GM12891 (cell line): ENCODE results near the gene FRMPD3.
"Not testable (repeated sequence)": the region's sequence is repeated elsewhere in the genome, so short reads cannot be mapped to it uniquely, and the experiment has no call there.

ENCODE experiments used
- DNase-seq: peaks from one replicate; pipeline ENCODE4 v3.0.0; 2011; ENCODE audit warnings: low spot score; ENCODE audit not compliant: insufficient read length
- FAIRE-seq: peaks from 2 replicates; lab custom pipeline; 2011; peaks lifted over from hg19 to GRCh38; lab: Jason Lieb, UNC
- PAX5 ChIP-seq: IDR thresholded peaks from 2 replicates; pipeline ENCODE4 v1.6.1; 2011; ENCODE audit warnings: low read length, moderate library complexity, mild to moderate bottlenecking; ENCODE audit not compliant: insufficient read depth, severe bottlenecking
- POLR2A ChIP-seq: IDR thresholded peaks from 2 replicates; pipeline ENCODE4 v1.6.1; 2011; ENCODE audit warnings: low read depth, low read length, control low read depth
- POLR2AphosphoS5 ChIP-seq: IDR thresholded peaks from 2 replicates; pipeline ENCODE4 v1.6.1; 2011; ENCODE audit warnings: low read depth, low read length, control low read depth
- POU2F2 ChIP-seq: IDR thresholded peaks from 2 replicates; pipeline ENCODE4 v1.6.1; 2011; ENCODE audit warnings: low read depth, mild to moderate bottlenecking, control low read depth, low read length, moderate library complexity
- SPI1 ChIP-seq: IDR thresholded peaks from 2 replicates; pipeline ENCODE4 v1.6.1; 2011; ENCODE audit warnings: low read depth, low read length, control low read depth
- TAF1 ChIP-seq: IDR thresholded peaks from 2 replicates; pipeline ENCODE4 v1.6.1; 2011; ENCODE audit warnings: low read depth, low read length, control low read depth

The FRMPD3 gene

DNA sequence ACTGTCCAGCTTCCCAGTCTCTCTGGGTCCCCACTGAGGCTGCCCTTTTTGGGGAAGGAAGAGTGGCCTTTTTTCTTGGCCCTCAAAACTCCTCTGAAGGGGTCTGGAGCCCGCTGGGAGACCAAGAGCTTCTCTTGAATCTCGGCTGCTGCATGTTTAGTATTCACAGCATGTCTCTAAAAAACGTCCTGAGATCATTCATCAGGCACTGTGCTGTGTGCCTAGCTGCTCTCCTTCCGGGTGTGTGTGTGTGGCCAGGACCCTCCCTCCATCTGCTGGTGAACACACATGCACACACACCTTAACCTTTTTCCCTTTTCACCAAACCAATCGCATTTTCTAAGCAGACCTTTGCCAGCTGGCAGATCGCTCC, 841 bp upstream of the FRMPD3 start:
- TF ChIP-seq POLR2AphosphoS5 = no peak
- TF ChIP-seq TAF1 = no peak
- TF ChIP-seq PAX5 = no peak
- no peak for TF ChIP-seq POLR2A
- no peak for TF ChIP-seq POU2F2
- no peak for TF ChIP-seq SPI1
- FAIRE-seq = peak; percentile 33
- DNase-seq = no peak

DNA sequence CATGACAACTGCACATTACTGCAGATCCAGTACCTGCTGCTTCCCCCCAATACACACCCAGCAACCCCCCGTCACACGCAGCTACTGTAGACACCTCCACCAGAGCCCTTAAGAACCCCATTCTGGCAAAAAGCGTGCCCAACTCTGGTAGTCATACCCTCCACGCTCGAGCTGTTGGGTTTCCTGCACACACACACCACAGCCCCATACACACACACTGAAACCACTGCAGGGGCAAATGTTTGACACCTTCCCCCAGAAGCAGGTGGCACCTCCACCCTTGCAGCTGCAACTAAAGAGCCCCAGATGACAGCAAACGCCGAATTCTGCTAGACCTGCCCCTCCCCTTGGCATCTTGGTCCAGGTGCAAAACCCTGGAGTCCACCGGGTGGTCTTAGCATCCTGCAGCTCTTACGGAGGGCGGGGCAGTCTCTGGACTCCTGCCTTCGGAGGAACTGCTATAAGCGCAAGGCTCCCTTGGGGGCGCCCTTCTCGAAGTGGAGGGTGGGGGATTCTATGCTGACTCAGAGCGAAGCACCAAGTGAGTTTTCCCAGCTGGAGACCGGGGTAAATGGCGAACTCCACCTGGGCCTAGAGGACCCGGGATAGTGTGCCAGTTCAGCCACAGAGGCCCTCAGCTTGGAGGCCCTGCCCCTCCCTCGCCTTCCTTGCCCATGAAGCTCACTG, 1.5 kb downstream of the FRMPD3 start:
- TF ChIP-seq PAX5 = no peak
- no peak for TF ChIP-seq POLR2AphosphoS5
- no peak for TF ChIP-seq SPI1
- no peak for TF ChIP-seq POU2F2
- no peak for TF ChIP-seq TAF1
- no peak for TF ChIP-seq POLR2A
- FAIRE-seq (no peak), DNase-seq (no peak)

DNA sequence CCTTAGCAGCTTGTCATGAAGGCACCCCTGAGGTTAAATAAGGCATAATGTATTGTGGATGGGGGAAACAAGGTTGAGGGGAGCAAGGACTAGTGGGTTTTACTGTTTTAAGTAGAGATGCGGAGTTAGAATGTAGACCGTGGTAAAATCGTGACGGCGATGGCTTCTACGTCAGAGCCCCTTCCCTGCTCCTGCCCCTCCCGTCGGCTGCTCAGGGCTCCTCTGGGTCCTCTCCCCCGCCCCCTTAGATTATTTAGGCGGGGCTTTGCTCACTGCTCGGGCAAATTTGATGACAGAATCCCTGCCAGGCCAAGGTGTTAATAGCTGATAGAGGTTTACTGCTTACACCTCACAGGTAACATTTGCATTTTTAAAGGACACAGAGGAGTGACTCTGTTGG, 2.3 kb downstream of the FRMPD3 start:
- TF ChIP-seq POLR2AphosphoS5 (no peak), PAX5 (no peak), POLR2A (no peak), POU2F2 (no peak), TAF1 (no peak), SPI1 (no peak)

DNA sequence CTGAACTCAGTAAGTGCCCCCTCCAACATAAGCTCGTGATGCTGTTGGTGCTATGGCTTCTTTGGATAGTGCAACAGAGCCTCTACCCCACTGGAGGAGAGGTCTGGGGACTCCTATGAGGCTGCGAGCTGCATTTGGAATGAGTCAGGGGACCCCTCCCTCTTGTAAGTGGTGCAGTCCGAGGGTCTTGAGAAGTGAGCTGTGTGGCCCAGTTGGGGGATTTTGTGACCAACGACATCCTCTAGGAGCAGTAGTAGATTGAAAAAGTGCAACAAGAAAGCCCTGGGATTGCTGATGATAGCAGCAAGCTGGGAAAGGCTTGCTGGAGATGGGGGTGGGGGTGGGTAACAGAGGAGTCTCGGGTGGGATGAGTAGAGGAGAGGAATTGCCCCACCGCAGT, 3.1 kb downstream of the FRMPD3 start:
- no peak for TF ChIP-seq POLR2A
- no peak for TF ChIP-seq SPI1
- no peak for TF ChIP-seq POU2F2
- TF ChIP-seq POLR2AphosphoS5 = no peak
- TF ChIP-seq TAF1 = no peak
- no peak for FAIRE-seq
- DNase-seq = no peak

More for the DNA sequence above, 2.3 kb downstream of the FRMPD3 start:
- DNase-seq (no peak), FAIRE-seq (no peak)

DNA sequence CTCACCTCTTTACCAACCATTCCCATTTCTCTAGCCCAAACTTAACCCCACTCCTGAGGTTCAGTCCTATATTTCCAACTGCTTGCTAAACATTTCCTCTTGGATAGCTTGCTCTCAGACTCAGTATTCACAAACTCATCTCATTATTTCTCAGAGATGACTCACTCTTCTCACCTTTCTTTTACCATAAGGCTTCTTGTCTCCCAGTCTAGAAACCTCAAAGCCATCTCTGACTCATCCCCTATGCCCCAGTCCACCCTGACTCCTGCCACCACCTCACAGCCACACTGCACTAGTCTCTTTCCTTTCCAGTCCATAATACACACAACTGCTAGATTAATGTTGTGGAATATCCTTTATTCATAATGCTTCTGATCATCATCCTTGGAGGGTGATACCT, 4.8 kb downstream of the FRMPD3 start:
- peak; percentile 76 for FAIRE-seq
- no peak for DNase-seq

DNA sequence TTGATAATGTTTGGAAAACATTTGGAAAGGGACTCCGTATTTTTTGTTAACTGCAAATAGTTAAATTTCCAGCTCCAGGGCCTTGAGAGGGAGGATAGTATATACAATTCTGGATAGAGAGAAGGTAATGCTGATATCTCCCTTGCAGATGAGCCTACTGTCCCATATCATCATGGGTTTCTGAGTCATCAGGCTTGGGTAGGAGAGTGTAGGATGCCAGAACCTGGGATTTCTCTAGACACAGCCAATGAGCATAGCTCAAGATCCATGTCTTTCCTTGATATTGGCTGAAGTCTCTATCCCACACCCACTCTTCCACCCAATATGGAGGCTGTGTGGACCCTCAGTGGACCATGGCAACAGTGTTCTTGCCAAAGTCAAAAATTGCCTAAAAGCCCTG, 7.8 kb downstream of the FRMPD3 start:
- no peak for DNase-seq
- TF ChIP-seq POLR2A (no peak), TAF1 (no peak), POLR2AphosphoS5 (no peak), PAX5 (no peak), SPI1 (no peak), POU2F2 (no peak)
- FAIRE-seq = no peak

More for the DNA sequence above, 4.8 kb downstream of the FRMPD3 start:
- TF ChIP-seq POLR2AphosphoS5 (no peak), POLR2A (no peak), TAF1 (no peak), SPI1 (no peak), POU2F2 (no peak), PAX5 (no peak)

DNA sequence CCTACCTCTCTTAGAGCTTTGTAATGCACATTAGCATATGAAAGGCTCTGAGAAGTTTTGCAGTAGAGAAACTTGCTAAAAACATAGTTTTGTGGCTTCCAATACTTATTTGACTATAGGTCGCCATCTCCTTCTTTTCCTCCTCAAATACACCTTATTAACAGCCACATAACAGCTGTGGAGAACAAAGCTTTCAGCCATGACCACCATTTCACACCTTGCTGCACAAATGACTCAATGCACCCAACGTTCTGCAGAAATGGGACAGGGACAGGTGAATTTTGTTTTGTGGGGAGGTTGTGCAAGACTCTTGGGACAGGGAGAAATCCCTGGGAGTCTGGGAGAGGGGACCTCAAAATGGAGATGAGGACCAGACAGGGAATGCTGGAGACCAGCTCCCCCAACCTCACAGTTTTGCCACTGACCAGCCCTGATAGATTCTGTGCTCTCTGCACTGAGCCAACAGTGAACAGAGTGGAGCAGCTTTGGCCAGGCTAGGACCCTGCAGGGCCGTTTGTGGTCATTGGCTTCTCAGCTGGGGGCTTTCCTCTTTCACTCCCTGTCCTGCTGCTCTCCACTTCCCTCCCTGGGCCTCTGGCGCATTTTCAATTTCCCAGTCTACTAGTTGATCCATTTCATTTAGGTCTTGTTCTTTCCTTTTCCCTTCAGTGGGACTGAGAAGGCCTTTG, 16.6 kb downstream of the FRMPD3 start:
- peak; percentile 85 for FAIRE-seq
- TF ChIP-seq SPI1 (0 out of 2 replicates have a peak, but pooled peaks have one; percentile 5), PAX5 (peak; percentile 94), TAF1 (no peak), POLR2AphosphoS5 (no peak), POU2F2 (no peak)
- no peak for DNase-seq

DNA sequence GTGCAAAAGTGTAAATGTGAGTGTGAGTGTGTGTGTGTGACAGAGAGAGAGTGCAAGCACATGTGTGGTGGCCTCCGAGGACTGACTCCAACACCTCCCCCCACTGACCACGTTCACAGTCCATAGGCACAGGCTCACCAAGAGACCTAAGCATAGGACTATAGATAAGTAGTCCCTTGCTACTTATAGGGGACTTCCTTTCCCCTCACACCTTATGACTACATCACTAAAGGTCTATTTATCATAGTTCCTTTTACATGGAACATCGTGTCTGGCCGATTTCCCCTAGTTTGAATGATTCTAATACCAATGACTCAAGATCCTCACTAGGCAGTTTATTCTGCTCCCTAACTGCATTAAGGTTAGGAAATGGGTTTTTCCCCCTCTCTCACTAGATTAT, 17.8 kb downstream of the FRMPD3 start:
- TF ChIP-seq TAF1 (no peak), POU2F2 (no peak), SPI1 (no peak), POLR2AphosphoS5 (no peak), POLR2A (no peak), PAX5 (no peak)
- FAIRE-seq (no peak), DNase-seq (no peak)

DNA sequence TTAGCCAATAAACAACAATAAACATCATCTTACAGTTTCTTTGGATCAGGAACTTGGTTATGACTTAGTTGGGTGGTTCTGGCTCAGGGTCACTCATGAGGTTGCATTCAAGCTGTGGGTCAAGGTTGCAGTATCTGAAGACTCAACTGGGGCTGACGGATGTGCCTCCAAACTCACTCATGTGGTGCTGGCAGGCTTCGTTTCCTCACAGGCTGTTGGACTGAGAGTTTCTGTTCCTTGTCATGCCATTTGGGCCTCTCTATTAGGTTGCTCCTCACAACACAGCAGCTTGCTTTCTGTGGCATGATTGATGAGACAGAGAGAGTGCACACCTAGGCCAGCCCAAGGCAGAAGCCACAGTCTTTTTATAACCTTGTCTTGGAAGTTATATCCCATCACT, 20.7 kb downstream of the FRMPD3 start:
- FAIRE-seq (peak; percentile 82), DNase-seq (no peak)
- TF ChIP-seq SPI1 (no peak), PAX5 (no peak), POU2F2 (no peak), POLR2A (no peak), TAF1 (no peak), POLR2AphosphoS5 (no peak)

DNA sequence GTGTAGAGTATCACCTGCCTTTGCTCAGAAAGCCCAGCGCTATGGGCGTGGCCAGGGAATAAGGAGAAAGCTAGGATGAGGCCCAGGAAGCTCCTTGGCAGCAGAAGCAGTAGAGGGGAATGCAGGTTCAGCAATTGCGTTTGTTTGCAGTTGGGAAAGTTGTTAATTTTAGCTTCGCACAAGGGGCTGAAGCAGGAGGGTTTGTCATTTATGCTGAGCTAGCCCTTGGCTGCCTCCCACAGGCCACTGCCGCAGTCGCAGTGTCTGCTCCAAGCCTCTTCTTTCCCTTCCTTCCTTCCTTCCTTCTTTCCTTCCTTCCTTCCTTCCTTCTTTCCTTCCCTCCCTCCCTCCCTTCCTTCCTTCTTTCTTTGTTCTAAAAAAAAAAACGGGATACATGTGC, 21.5 kb downstream of the FRMPD3 start:
- DNase-seq (no peak), FAIRE-seq (no peak)
- no peak for TF ChIP-seq POLR2AphosphoS5

DNA sequence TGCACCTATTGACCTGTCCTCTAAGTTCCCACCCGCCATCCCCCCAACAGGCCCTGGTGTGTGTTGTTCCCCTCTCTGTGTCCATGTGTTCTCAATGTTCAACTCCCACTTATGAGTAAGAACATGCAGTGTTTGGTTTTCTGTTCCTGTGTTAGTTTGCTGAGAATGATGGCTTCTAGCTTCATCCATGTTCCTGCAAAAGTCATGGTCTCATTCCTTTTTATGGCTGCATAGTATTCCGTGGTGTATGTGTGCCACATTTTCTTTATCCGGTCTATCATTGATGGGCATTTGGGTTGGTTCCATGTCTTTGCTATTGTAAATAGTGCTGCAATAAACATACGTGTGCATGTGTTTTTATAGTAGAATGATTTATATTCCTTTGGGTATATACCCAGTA, 22.0 kb downstream of the FRMPD3 start:
- DNase-seq, FAIRE-seq: not testable (repeated sequence)
